Measurements from ENCODE around the gene ORM1.
"Not testable (repeated sequence)": the region's sequence is repeated elsewhere in the genome, so short reads cannot be mapped to it uniquely, and the experiment has no call there.

Gene ORM1

GRCh38 chr9:114331229-114332195, 8.6 kb downstream of the ORM1 start:
- not testable (repeated sequence) for H3K9ac ChIP-seq (ENCODE audit: low read length in 5 of 5)

DNA sequence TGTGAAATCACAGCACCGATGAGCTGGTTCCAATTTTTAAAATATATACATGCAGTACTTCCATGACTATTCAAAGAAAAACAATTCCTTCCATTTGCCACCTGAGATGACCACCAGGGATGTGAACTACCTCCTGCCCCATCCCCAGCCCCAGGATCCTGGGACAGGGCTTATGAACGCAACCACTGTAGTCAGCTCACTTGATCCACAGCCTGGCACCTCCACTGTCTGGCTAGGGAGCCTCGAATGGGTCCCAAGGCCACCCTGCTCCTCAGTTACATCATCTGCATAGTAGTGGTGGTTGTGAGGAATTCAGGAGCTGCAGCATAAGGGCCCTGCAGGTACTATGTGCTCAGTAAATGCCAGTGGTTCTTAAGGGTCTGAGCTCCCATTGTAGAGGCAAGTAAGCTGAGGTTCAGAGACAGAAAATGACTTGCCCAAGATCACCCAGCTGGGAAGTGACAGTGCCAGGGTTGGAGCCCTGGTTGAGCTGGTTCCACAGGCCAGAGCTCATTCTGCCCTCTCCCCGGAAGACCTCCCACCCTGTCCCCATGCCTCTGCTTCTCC, 9.7 kb downstream of the ORM1 start:
- not testable (repeated sequence) for H3K4me3 ChIP-seq (ENCODE audit: low read depth in 1 of 5, low read length in 5 of 5); H3K27ac ChIP-seq (ENCODE audit: low read depth, low read length); H3K9ac ChIP-seq (ENCODE audit: low read length in 5 of 5); H3K4me1 ChIP-seq (ENCODE audit: control insufficient read depth in 5 of 5, insufficient read depth in 5 of 5, low read length in 5 of 5); H3K27me3 ChIP-seq (ENCODE audit: control insufficient read depth in 5 of 5, insufficient read depth in 4 of 5, low read length in 5 of 5); H3K9me3 ChIP-seq (ENCODE audit: control insufficient read depth in 5 of 5, low read length in 5 of 5)
- H3K36me3 ChIP-seq (ENCODE audit: control insufficient read depth in 5 of 5, insufficient read depth in 5 of 5, low read length in 5 of 5) = peaks cover 0 to 29% (median 27%) of the 10 kb centered on the region in 5 donors

More at GRCh38 chr9:114331229-114332195, 8.6 kb downstream of the ORM1 start:
- not testable (repeated sequence) for H3K27me3 ChIP-seq (ENCODE audit: control insufficient read depth in 5 of 5, insufficient read depth in 4 of 5, low read length in 5 of 5); H3K4me3 ChIP-seq (ENCODE audit: low read depth in 1 of 5, low read length in 5 of 5); H3K27ac ChIP-seq (ENCODE audit: low read depth, low read length); H3K4me1 ChIP-seq (ENCODE audit: control insufficient read depth in 5 of 5, insufficient read depth in 5 of 5, low read length in 5 of 5); H3K9me3 ChIP-seq (ENCODE audit: control insufficient read depth in 5 of 5, low read length in 5 of 5)
- peaks cover 0 to 20% (median 17%) of the 10 kb centered on the region in 5 donors for H3K36me3 ChIP-seq (ENCODE audit: control insufficient read depth in 5 of 5, insufficient read depth in 5 of 5, low read length in 5 of 5)

DNA sequence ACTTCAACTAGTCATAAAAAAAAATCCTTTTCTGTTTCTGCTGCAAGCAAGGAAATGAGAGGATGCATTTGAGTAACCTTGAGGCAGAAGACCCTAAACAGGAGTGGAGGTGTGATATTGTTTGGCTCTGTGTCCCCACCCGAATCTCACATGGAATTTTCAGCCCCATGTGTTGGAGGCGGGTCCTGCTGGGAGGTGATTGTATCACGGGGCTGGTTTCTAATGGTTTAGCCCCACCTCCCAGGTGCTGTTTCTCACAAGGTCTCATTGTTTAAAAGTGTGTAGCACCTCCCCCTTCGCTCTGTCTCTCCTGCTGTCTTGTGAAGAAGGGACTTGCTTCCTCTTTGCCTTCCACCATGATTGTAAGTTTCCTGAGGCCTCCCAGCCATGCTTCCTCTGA, 10.8 kb downstream of the ORM1 start:
- not testable (repeated sequence) for H3K9ac ChIP-seq (ENCODE audit: low read length in 5 of 5); H3K4me1 ChIP-seq (ENCODE audit: control insufficient read depth in 5 of 5, insufficient read depth in 5 of 5, low read length in 5 of 5); H3K9me3 ChIP-seq (ENCODE audit: control insufficient read depth in 5 of 5, low read length in 5 of 5); H3K27ac ChIP-seq (ENCODE audit: low read depth, low read length); H3K27me3 ChIP-seq (ENCODE audit: control insufficient read depth in 5 of 5, insufficient read depth in 4 of 5, low read length in 5 of 5); H3K4me3 ChIP-seq (ENCODE audit: low read depth in 1 of 5, low read length in 5 of 5)
- peaks cover 5 to 41% (median 38%) of the 10 kb centered on the region in 5 donors for H3K36me3 ChIP-seq (ENCODE audit: control insufficient read depth in 5 of 5, insufficient read depth in 5 of 5, low read length in 5 of 5)

DNA sequence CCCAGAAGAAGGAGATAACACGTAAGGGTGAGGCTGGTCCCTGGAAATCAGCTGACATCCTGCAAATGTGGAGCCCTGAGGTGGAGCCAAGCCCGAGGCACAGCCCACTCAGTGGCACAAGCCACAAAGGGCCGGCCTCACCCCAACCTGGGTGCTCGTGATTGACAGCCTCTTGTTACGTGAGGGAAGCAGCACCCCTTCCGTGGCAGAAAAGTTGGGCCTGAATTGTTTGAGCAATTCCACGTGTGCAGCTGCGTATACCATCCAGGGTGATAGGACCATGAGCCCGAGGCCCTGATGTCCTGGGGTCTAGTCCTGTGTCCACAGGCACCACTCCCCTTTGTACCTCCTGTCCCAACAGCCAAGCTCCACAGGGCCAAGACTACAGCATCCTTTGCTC, 11.6 kb downstream of the ORM1 start:
- H3K9me3 ChIP-seq (ENCODE audit: control insufficient read depth in 5 of 5, low read length in 5 of 5) = no peaks in the 10 kb centered on the region
- H3K4me1 ChIP-seq (ENCODE audit: control insufficient read depth in 5 of 5, insufficient read depth in 5 of 5, low read length in 5 of 5) = no peaks in the 10 kb centered on the region
- no peak overlapping the region for H3K9ac ChIP-seq (ENCODE audit: low read length in 5 of 5)
- peaks cover 5 to 48% (median 46%) of the 10 kb centered on the region in 5 donors for H3K36me3 ChIP-seq (ENCODE audit: control insufficient read depth in 5 of 5, insufficient read depth in 5 of 5, low read length in 5 of 5)
- no peaks in the 10 kb centered on the region for H3K27me3 ChIP-seq (ENCODE audit: control insufficient read depth in 5 of 5, insufficient read depth in 4 of 5, low read length in 5 of 5)
- H3K27ac ChIP-seq (ENCODE audit: low read depth, low read length) = no peak overlapping the region
- H3K4me3 ChIP-seq (ENCODE audit: low read depth in 1 of 5, low read length in 5 of 5) = no peak overlapping the region

DNA sequence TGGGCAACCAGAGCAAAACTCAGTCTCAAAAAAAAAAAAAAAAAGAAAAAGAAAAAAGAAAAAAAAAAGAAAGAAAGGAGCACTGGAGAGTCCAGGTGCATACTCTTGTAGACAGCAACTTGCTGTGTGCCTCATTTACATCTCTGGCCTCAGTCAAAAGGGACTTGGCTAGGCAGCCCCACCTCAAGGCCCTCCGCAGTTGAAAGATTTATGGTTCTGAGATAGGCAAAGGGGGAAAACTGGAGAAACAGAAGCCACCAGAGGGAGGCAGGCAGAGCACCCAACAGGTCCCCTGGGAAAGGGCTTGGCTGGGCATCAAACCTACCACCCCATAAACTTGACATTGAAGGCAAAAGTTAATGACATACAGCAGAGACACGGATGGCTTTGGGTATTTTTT, 12.8 kb downstream of the ORM1 start:
- Histone ChIP-seq H3K27me3 (ENCODE audit: control insufficient read depth in 5 of 5, insufficient read depth in 4 of 5, low read length in 5 of 5) (no peaks in the 10 kb centered on the region), H3K9ac (ENCODE audit: low read length in 5 of 5) (no peak overlapping the region), H3K36me3 (ENCODE audit: control insufficient read depth in 5 of 5, insufficient read depth in 5 of 5, low read length in 5 of 5) (peaks cover 5 to 61% (median 58%) of the 10 kb centered on the region in 5 donors), H3K4me3 (ENCODE audit: low read depth in 1 of 5, low read length in 5 of 5) (no peak overlapping the region), H3K9me3 (ENCODE audit: control insufficient read depth in 5 of 5, low read length in 5 of 5) (no peaks in the 10 kb centered on the region), H3K27ac (ENCODE audit: low read depth, low read length) (no peak overlapping the region), H3K4me1 (ENCODE audit: control insufficient read depth in 5 of 5, insufficient read depth in 5 of 5, low read length in 5 of 5) (peaks cover 0 to 5% (median 0%) of the 10 kb centered on the region in 5 donors)

- Histone ChIP-seq H3K27me3 (ENCODE audit: control insufficient read depth in 5 of 5, insufficient read depth in 4 of 5, low read length in 5 of 5) (no peaks in the 10 kb centered on the region), H3K9ac (ENCODE audit: low read length in 5 of 5) (no peak overlapping the region), H3K4me3 (ENCODE audit: low read depth in 1 of 5, low read length in 5 of 5) (no peak overlapping the region), H3K27ac (ENCODE audit: low read depth, low read length) (no peak overlapping the region), H3K9me3 (ENCODE audit: control insufficient read depth in 5 of 5, low read length in 5 of 5) (no peaks in the 10 kb centered on the region), H3K36me3 (ENCODE audit: control insufficient read depth in 5 of 5, insufficient read depth in 5 of 5, low read length in 5 of 5) (peaks cover 5 to 65% (median 62%) of the 10 kb centered on the region in 5 donors), H3K4me1 (ENCODE audit: control insufficient read depth in 5 of 5, insufficient read depth in 5 of 5, low read length in 5 of 5) (peaks cover 0 to 5% (median 0%) of the 10 kb centered on the region in 5 donors)
These were observed 13.3 kb downstream of the ORM1 start for GRCh38 chr9:114336157-114336556.

- H3K27me3 ChIP-seq (ENCODE audit: control insufficient read depth in 5 of 5, insufficient read depth in 4 of 5, low read length in 5 of 5) = no peaks in the 10 kb centered on the region
- no peak overlapping the region for H3K9ac ChIP-seq (ENCODE audit: low read length in 5 of 5)
- H3K9me3 ChIP-seq (ENCODE audit: control insufficient read depth in 5 of 5, low read length in 5 of 5) = no peaks in the 10 kb centered on the region
- H3K27ac ChIP-seq (ENCODE audit: low read depth, low read length) = no peak overlapping the region
- peaks cover 0 to 5% (median 0%) of the 10 kb centered on the region in 5 donors for H3K4me1 ChIP-seq (ENCODE audit: control insufficient read depth in 5 of 5, insufficient read depth in 5 of 5, low read length in 5 of 5)
- peaks cover 5 to 72% (median 69%) of the 10 kb centered on the region in 5 donors for H3K36me3 ChIP-seq (ENCODE audit: control insufficient read depth in 5 of 5, insufficient read depth in 5 of 5, low read length in 5 of 5)
- H3K4me3 ChIP-seq (ENCODE audit: low read depth in 1 of 5, low read length in 5 of 5) = no peak overlapping the region
These were observed 13.9 kb downstream of the ORM1 start for GRCh38 chr9:114336699-114337395.

DNA sequence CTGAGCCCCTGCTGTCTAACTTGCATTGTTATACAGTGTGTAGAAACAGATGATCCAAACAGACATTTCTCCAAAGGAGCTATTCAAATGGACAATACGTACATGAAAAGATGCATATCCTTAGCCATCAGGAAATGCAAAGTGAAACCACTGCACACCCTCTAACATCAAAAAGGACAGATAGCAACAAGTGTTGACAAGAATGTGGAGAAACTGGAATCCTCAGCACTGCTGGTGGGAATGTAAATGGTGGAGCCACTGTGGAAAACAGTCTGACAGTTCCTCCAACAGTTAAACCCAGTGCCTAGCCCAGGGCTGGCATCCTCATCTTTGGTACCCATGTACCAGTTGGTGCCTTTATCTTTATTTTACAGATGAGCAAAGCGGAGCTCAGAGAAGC, 15.3 kb downstream of the ORM1 start:
- Histone ChIP-seq H3K4me3 (ENCODE audit: low read depth in 1 of 5, low read length in 5 of 5) (no peak overlapping the region), H3K9me3 (ENCODE audit: control insufficient read depth in 5 of 5, low read length in 5 of 5) (no peaks in the 10 kb centered on the region), H3K27me3 (ENCODE audit: control insufficient read depth in 5 of 5, insufficient read depth in 4 of 5, low read length in 5 of 5) (no peaks in the 10 kb centered on the region), H3K27ac (ENCODE audit: low read depth, low read length) (no peak overlapping the region), H3K9ac (ENCODE audit: low read length in 5 of 5) (no peak overlapping the region), H3K36me3 (ENCODE audit: control insufficient read depth in 5 of 5, insufficient read depth in 5 of 5, low read length in 5 of 5) (peaks cover 8 to 85% (median 82%) of the 10 kb centered on the region in 5 donors), H3K4me1 (ENCODE audit: control insufficient read depth in 5 of 5, insufficient read depth in 5 of 5, low read length in 5 of 5) (peaks cover 0 to 5% (median 0%) of the 10 kb centered on the region in 5 donors)

GRCh38 chr9:114339130-114339908, 16.4 kb downstream of the ORM1 start:
- Histone ChIP-seq H3K4me1 (ENCODE audit: control insufficient read depth in 5 of 5, insufficient read depth in 5 of 5, low read length in 5 of 5) (peaks cover 0 to 5% (median 0%) of the 10 kb centered on the region in 5 donors), H3K36me3 (ENCODE audit: control insufficient read depth in 5 of 5, insufficient read depth in 5 of 5, low read length in 5 of 5) (peaks cover 12 to 95% (median 92%) of the 10 kb centered on the region in 5 donors), H3K9me3 (ENCODE audit: control insufficient read depth in 5 of 5, low read length in 5 of 5) (no peaks in the 10 kb centered on the region), H3K4me3 (ENCODE audit: low read depth in 1 of 5, low read length in 5 of 5) (no peak overlapping the region), H3K9ac (ENCODE audit: low read length in 5 of 5) (no peak overlapping the region), H3K27ac (ENCODE audit: low read depth, low read length) (no peak overlapping the region), H3K27me3 (ENCODE audit: control insufficient read depth in 5 of 5, insufficient read depth in 4 of 5, low read length in 5 of 5) (no peaks in the 10 kb centered on the region)

All from subcutaneous abdominal adipose tissue (tissue), 5 donors.